A172 (cell line): ENCODE measurements around the gene MCF2L2. TPM values are rescaled to one million over a fixed set of nuclear protein-coding genes. Genes with fewer than 3 reads are reported as not detected.

ENCODE experiments used
- DNase-seq: peaks from one replicate; pipeline ENCODE4 v3.0.0-alpha.2; 2015; ENCODE audit warnings: low spot score
- total RNA-seq: library from RNA; depleted of rRNA; stranded (reverse); fragments of >200 nt; shearing (Covaris generic); gene quantifications from 2 replicates; pipeline ENCODE4 v1.2.3, GENCODE V29; 2014

Gene MCF2L2
- total RNA-seq, 1 experiment from 2014 or later, result 0.22 TPM

- DNase-seq, result no peak
These were observed 162.0 kb downstream of the MCF2L2 start for GRCh38 chr3:183266454-183266853.

DNA sequence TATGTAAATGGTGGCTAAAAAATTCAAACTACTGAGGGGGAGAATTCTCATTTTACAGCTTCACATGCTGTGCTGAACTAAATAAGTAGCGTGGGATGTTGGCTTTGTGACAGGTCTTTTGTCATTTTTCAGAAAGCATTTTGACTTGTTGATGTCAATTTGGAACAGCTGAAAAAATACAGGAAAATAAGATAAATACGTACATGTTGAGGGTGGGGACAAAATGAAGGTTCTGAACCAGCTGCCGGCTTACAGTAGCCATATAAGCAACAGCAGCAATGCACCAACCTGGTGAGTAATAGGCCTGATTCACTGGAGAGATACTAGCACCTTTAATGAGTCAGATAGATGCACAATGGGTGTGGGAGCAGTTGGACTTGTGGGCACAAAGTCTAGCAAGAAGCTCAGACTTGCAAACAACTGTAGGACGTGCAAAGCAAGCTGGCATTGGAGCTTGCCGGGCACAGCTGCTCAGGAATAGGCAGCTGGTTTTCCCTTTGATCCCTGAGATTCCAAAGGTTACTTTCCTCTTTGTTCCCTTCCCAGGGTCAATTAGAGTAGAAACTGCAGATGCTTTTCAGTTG, 162.5 kb downstream of the MCF2L2 start:
- peak; percentile 95 for DNase-seq

GRCh38 chr3:183265157-183265642, 163.2 kb downstream of the MCF2L2 start:
- DNase-seq, result no peak

GRCh38 chr3:183264268-183264667, 164.2 kb downstream of the MCF2L2 start:
- DNase-seq, result no peak

GRCh38 chr3:183262875-183263378, 165.5 kb downstream of the MCF2L2 start:
- no peak for DNase-seq

GRCh38 chr3:183261151-183261724, 167.2 kb downstream of the MCF2L2 start:
- DNase-seq, result no peak

DNA sequence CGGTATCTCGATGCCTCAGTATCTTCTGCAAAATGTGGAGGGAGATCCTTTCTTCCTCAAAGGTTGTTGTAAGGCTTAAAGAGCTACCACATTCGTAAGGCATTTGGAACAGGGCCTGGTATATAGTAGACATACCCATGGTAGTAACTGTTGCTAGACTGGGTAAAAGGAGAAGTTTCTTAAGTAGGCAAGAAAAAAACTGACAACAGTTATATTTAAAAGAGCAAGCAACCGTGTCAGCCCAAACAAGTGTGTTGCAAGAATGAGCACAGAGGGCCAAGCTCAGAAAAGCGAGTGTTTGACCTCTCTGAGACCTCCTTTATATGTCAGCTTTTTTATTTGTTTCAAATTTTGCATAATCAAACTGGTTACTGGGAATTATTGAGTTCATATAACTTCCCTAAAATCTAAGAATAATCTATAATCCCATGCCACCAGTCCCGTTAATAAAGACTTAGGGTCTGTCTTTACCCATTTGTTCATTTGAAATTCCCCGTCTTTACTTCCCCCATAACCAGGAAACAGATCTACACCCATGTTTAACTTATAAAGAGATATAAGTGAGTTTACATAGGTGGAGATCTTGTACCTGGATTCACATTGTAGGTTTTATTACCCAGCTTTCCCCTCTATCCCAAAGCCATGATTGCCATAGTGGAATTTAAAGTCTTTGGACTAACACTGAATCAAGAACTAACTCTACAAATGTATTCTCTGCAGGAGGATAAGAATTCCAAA, 168.1 kb downstream of the MCF2L2 start:
- no peak for DNase-seq

DNA sequence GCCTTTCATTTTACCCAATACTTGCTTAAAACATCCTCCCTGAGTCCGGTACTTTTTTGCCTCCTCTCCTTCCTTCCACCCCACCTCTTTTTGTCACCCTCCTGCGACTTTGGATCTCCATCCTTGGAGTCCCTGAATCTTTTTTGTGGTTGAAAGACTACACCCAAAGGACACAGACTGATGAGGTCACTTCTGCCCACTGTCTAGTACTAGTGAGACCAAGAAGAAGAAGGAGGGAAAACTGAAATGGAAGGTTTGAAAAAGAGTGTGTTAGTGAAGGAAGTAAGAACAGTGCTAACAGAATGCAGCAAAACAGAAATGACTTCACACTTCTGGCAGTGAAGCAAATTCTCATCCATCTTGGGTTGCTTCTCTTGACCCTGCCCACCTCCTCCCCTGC, 168.8 kb downstream of the MCF2L2 start:
- no peak for DNase-seq

GRCh38 chr3:183259087-183259486, 169.3 kb downstream of the MCF2L2 start:
- no peak for DNase-seq

GRCh38 chr3:183255348-183255730, 173.1 kb downstream of the MCF2L2 start:
- DNase-seq, result no peak

DNA sequence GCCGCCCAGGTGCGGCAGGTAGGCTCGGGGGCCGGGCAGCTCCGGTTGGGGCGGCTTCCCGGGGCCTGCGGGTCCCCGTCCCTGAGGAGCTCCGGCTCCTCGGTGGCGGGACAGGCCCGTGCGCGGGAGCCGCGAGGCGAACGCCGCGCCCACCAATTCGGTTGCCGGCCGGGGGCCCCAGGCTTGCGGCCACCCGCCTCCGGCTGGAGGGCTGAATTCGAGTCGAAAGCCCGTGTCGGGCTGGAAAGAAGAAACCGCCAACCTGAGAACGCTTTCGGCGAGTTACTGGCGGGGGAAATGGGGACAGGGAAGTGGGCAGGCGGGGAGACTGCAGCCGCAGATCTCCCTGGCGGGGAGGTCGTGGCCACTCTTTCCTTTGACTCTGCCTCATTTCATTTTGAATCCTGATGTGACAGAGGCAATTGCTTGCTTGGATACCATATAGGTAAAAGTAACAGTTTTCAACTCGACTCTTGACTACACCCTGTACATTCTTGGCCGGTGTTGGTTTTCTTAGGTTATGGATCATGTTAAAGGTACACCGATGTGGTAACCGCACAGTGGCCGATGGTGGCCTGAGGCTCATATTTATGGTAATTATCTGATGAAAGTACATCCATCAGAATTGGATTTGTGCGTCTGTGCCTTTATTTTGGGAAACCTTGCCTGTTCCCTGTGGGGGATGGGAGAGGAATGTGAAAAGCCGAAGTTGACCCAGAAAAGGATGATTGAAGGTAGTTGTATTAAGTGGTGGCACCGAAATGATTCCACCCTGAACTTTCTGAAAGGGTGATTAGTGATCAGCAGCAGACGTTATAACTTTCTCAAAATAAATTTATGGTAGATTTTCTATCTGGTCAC, 173.7 kb downstream of the MCF2L2 start:
- DNase-seq, result no peak

- DNase-seq, result peak; percentile 40
These were observed 174.6 kb downstream of the MCF2L2 start for GRCh38 chr3:183253528-183254486.

DNA sequence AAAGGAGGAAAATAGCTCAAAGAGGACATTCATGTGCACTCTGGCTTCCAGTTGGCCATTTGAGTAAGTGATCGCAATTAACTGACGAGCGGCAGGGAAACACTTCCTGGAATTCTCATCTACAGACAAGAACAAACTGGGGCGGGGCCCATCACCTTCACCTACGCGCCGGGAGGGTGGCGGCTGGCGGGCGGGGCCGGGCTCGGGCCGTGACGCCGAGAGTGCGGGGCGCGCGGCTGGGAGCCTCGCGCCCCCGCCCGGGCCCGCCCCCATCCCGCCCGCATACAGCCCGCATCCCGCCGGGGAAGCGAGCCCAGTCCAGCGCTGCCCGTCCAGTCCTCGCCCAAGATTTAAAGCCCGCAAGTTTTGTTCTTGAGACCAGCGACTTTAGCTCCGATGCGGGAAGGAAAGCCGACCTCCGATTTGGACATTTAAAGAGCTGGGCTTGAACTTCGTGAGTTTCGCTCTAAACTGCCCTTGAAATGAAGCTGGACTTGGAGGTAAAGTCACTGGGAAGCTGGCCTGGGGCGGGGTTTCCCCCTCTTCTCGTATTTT, 175.4 kb downstream of the MCF2L2 start, which contains the start of gene B3GNT5:
Gene B3GNT5, plus strand, starts transcription at position 281 of the 555 bp plus-strand sequence. CDS start 16,546 bp downstream, outside the sequence.
- DNase-seq, result peak; percentile 41

DNA sequence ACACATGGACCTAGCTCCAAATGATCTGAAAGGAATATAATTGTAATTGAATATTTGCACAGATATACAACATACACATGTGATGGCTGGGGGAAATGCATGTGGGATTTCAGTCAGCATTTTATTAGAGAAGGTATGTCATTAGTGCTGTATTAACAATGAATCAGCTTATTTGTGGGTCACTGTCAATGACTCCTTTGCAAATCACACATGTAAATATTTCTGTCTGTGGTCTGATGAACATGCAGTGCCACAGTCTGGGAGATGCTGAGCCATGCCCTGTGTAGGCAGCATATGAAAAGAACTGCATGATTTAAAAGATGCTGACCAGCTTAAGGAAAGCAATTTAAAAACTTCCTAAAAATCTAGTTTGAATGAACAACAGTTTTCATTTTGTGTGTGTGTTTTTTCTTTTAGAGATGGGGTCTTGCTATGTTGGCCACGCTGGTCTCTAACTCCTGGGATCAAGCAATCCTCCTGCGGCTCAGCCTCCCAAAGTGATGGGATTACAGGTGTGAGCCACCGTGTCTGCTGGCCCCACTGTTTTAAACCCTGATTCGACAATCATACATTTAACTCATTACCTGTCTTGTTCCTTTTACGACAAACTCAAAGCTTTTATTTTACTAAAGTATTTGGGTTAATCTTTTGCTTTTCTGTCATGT, 176.2 kb downstream of the MCF2L2 start:
- no peak for DNase-seq

DNA sequence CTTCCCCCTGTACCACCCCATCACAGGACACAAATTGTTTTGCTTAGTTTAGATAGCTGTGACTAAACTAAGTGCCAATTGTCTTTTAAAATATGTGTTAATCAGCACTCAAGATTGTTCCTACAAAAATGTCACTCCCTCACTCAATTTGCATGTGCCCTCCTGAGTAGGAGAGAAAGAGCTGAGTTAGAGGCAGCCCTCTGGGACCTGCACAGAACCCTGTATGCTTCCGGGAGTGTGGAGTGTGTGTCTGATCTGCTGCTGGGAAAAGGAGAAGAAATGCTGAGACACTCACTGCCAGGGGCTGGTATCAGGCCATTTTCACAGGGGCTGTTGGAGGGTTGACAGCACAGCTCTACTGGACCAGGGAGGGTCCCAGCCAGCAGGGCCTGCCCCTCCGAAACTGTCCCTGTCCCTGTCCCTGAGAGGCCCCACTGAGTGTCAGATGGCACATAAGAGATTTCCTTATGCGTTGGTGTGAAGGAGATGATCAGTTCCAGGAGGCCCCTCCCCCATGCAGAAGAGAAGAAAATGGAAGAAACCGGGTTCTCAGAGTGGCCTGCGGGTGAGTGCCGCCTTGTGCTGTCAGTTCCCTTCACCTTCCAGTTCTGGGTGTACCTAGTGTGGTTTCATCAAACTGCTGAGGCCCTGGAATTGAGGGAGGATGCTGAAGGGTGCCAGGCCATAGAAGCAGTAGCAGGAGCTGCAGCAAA, 179.3 kb downstream of the MCF2L2 start:
- no peak for DNase-seq

DNA sequence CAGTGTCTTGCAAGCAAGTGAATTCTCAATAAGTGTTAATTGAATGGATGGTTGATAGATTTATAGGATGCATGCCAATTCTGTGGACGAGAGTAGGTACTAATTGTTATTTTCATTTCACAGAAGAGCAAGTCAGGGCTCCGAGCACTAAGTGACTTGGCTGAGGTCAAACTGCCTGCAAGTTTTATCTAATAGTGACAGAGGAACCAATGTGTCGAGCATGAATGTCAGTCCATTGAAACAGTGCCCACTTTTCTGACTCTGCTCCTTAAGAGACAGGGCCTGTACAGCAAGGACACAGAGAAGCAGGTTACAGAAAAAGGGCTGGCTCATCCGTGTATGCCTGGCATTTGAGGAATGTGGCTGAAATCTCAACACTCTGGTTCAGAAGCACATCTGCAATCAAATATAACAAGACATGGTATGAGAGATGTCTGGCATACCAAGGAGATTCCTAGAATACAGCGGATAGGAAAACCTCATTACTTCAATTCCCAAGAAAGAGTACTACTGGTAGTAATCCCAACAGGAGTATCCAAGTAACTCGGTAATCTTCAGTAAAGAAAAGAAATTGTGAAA, 181.3 kb downstream of the MCF2L2 start:
- peak; percentile 66 for DNase-seq

GRCh38 chr3:183244981-183245476, 183.4 kb downstream of the MCF2L2 start:
- no peak for DNase-seq

DNA sequence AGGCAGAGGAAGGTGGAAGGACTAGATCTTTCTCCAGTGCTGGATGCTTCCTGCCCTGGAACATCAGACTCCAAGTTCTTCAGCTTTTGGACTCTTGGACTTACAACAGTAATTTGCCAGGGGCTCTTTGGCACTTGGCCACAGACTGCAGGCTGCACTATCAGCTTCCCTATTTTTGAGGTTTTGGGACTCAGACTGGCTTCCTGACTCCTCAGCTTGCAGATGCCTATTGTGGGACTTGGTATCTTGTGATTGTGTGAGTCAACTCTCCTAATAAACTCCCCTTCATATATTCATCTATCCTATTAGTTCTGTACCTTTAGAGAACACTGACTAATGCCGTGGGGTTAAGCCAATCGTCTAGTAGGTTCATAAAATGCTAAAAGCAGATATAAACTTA, 184.2 kb downstream of the MCF2L2 start:
- peak; percentile 64 for DNase-seq
